ENCODE data around the gene STARD13. TPM values are rescaled to one million over a fixed set of nuclear protein-coding genes. Genes with fewer than 3 reads are reported as not detected.

Gene STARD13
- total RNA-seq, 1 experiment from 2014 or later, result 2.1 TPM

DNA sequence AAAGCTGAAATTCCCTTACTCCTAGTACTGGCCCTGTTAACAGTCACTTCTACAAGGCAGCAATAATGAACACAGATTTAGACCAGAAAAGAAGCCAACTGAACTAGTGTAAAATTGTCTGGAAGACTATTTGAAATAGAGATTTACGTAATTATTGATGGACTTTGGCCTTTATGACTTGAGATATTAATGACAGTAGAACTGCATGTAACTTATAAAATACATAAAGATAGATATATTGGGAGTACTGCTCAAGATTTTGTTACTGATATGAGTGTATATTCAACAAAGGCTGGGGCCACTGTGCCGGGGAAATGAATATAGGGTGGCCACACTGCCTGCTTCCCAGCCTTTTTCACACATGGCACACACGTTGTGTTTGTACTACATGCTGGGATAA is 88.8 kb downstream of the STARD13 start:
- peaks cover 2% of the 10 kb centered on the region for H4K20me1 ChIP-seq (ENCODE audit: control insufficient read depth, insufficient read depth, insufficient read length)
- no peak overlapping the region for H2BK20ac ChIP-seq (ENCODE audit: low read depth, low read length, poor library complexity, severe bottlenecking)
- H3K9ac ChIP-seq (ENCODE audit: extremely low read depth, insufficient read length, low read length), result no peak overlapping the region
- TF ChIP-seq, protein P1, sequence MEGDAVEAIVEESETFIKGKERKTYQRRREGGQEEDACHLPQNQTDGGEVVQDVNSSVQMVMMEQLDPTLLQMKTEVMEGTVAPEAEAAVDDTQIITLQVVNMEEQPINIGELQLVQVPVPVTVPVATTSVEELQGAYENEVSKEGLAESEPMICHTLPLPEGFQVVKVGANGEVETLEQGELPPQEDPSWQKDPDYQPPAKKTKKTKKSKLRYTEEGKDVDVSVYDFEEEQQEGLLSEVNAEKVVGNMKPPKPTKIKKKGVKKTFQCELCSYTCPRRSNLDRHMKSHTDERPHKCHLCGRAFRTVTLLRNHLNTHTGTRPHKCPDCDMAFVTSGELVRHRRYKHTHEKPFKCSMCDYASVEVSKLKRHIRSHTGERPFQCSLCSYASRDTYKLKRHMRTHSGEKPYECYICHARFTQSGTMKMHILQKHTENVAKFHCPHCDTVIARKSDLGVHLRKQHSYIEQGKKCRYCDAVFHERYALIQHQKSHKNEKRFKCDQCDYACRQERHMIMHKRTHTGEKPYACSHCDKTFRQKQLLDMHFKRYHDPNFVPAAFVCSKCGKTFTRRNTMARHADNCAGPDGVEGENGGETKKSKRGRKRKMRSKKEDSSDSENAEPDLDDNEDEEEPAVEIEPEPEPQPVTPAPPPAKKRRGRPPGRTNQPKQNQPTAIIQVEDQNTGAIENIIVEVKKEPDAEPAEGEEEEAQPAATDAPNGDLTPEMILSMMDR (conservative IDR thresholded peaks at IDR 0.05), result no peak
- WGBS (ENCODE audit: extremely low coverage, insufficient read length, low lambda C conversion rate), result no CpG with 5 or more reads among the region's 3 CpGs
- no peaks in the 10 kb centered on the region for H3K36me3 Mint-ChIP-seq (ENCODE audit: insufficient read depth in 1 of 3, low read depth in 3 of 3)
- H4K8ac ChIP-seq (replicated peaks; ENCODE audit: insufficient read length, low read depth, low read length), result no peak overlapping the region
- no peaks in the 10 kb centered on the region for H3K9me3 Mint-ChIP-seq
- H2BK5ac ChIP-seq (ENCODE audit: insufficient read length, low read length), result no peak overlapping the region
- H3K14ac ChIP-seq (ENCODE audit: insufficient read depth, low read length), result no peak overlapping the region
- no peak overlapping the region for H2BK15ac ChIP-seq (ENCODE audit: low read depth, low read length)
- no peak overlapping the region for H2BK120ac ChIP-seq (ENCODE audit: low read depth, low read length, poor library complexity, severe bottlenecking)
- no peak overlapping the region for H4K5ac ChIP-seq (ENCODE audit: insufficient read length, low read depth, low read length)
- H3K27me3 Mint-ChIP-seq (ENCODE audit: low read depth), result no peaks in the 10 kb centered on the region
- no peak overlapping the region for H3K4ac ChIP-seq (ENCODE audit: low read depth, low read length)
- no peak overlapping the region for H3K27ac Mint-ChIP-seq
- peaks cover 18 to 28% of the 10 kb centered on the region in 2 experiments for H3K4me1 Mint-ChIP-seq
- no peak overlapping the region for H3T11ph ChIP-seq (ENCODE audit: low read length)
- H3K79me1 ChIP-seq (ENCODE audit: insufficient read depth, low read depth, low read length, poor library complexity, severe bottlenecking), result no peaks in the 10 kb centered on the region
- H3K79me2 ChIP-seq (ENCODE audit: insufficient read depth, low read length), result no peaks in the 10 kb centered on the region
- 0 out of 2 replicates have a peak, but pooled peaks cover 4% of the 10 kb centered on the region for H3K4me1 ChIP-seq (ENCODE audit: insufficient read depth, low read length)
- no peak overlapping the region for H3K27ac ChIP-seq (ENCODE audit: insufficient read length, low read depth, low read length)
- no peak for DNase-seq
- H3K23me2 ChIP-seq (ENCODE audit: insufficient read length, low read depth, low read length, poor library complexity, severe bottlenecking), result no peaks in the 10 kb centered on the region
- no peak overlapping the region for H3K56ac ChIP-seq (ENCODE audit: insufficient read length, low read depth, low read length)
- H3K27me3 ChIP-seq (ENCODE audit: insufficient read depth, low read length), result no peaks in the 10 kb centered on the region
- H3K18ac ChIP-seq (ENCODE audit: insufficient read length, low read depth, low read length), result no peak overlapping the region
- no peak overlapping the region for H3K23ac ChIP-seq (ENCODE audit: insufficient read length, low read depth, low read length)
- H2AK5ac ChIP-seq (ENCODE audit: insufficient read length, low read length), result no peak overlapping the region
- H3K4me3 Mint-ChIP-seq, result no peak overlapping the region
- H3K4me2 ChIP-seq (ENCODE audit: insufficient read depth, insufficient read length, low read length), result no peak overlapping the region
- no peak overlapping the region for H4K91ac ChIP-seq (ENCODE audit: insufficient read length, low read depth, low read length)
- no peak overlapping the region for H2AFZ ChIP-seq (ENCODE audit: low read length)
- H3K9me3 ChIP-seq (ENCODE audit: control insufficient read depth, low read depth, low read length), result no peaks in the 10 kb centered on the region
- no peak overlapping the region for H2BK12ac ChIP-seq (ENCODE audit: insufficient read length, low read depth, low read length)

All from H9 (cell line).